Vagina (tissue), 2 donors: ENCODE measurements around the gene MAL. TPM values are rescaled to one million over a fixed set of nuclear protein-coding genes. Genes with fewer than 3 reads are reported as not detected.
"Not testable (repeated sequence)": the region's sequence is repeated elsewhere in the genome, so short reads cannot be mapped to it uniquely, and the experiment has no call there.

Experiments used
- DNase-seq, 2 donors: peaks; one replicate each; pipeline ENCODE4 v3.0.0-alpha.2; 2017; ENCODE audit errors: extremely low spot score in 2 of 2
- H3K27ac ChIP-seq: fragments of 200-600 bp; sonication (generic); one replicate; pipeline ENCODE4 v1.5.1; 2019
- H3K27me3 ChIP-seq: fragments of 200-600 bp; sonication (generic); one replicate; pipeline ENCODE4 v1.5.1; 2019
- H3K36me3 ChIP-seq, 2 donors: fragments of 200-600 bp; sonication (generic); one replicate each; pipeline ENCODE4 v1.5.1; 2017 to 2019
- H3K4me1 ChIP-seq: fragments of 200-600 bp; sonication (generic); one replicate; pipeline ENCODE4 v1.5.1; 2019
- H3K4me3 ChIP-seq, 2 donors: fragments of 200-600 bp; sonication (generic); 1 replicate in 1 of 2; 2 replicates in 1 of 2; pipeline ENCODE4 v1.5.1; 2016 to 2019
- H3K9me3 ChIP-seq: fragments of 200-600 bp; sonication (generic); one replicate; pipeline ENCODE4 v1.5.1; 2019
- CTCF ChIP-seq, 3 experiments: fragments of 450-650 bp in 2 of 3; fragments of 200-600 bp in 1 of 3; sonication (generic) in 1 of 3; IDR thresholded peaks; one replicate each; pipeline ENCODE4 v1.5.1; 2017 to 2019; ENCODE audit warnings: antibody characterized with exemption in 3 of 3, mild to moderate bottlenecking in 2 of 3, moderate library complexity in 2 of 3
- POLR2A ChIP-seq, 2 donors: fragments of 450-650 bp; IDR thresholded peaks; one replicate each; pipeline ENCODE4 v1.6.1; 2017; ENCODE audit warnings: antibody characterized with exemption in 2 of 2, mild to moderate bottlenecking in 2 of 2, moderate library complexity in 2 of 2
- POLR2AphosphoS5 ChIP-seq, 2 donors: sonication (generic); formaldehyde crosslinking; IDR thresholded peaks; one replicate each; pipeline ENCODE4 v1.9.0; 2017; ENCODE audit warnings: antibody characterized with exemption in 2 of 2, mild to moderate bottlenecking in 2 of 2, low read depth in 1 of 2; ENCODE audit not compliant: insufficient read depth in 1 of 2
- intact Hi-C: fragments of 100-400 bp; cut with DNase I; formaldehyde crosslinking; loops from one replicate; pipeline ENCODE4 v1.15.1; 2023
- small RNA-seq: library from RNA; depleted of rRNA; stranded (forward); fragments of <200 nt; gene quantifications from one replicate; pipeline ENCODE3, GENCODE V24; 2016
- total RNA-seq: library from RNA; depleted of rRNA; stranded (reverse); fragments of >200 nt; gene quantifications from one replicate; pipeline ENCODE4 v1.2.3, GENCODE V29; 2016

MAL gene
- total RNA-seq, 1 donor from 2014 or later: 71.0 TPM

- intact Hi-C loops: no loop called here
- no peak overlapping the region for H3K27ac ChIP-seq
- no peak for DNase-seq
- TF ChIP-seq POLR2A (IDR thresholded peaks at IDR 0.05): no peak
- TF ChIP-seq POLR2AphosphoS5 (IDR thresholded peaks at IDR 0.05; ENCODE audit: insufficient read depth in 1 of 2, low read depth in 1 of 2): no peak
- no peak for TF ChIP-seq CTCF (IDR thresholded peaks at IDR 0.05)
- no peak overlapping the region for H3K4me3 ChIP-seq
- H3K4me1 ChIP-seq: no peaks in the 10 kb centered on the region
- no peaks in the 10 kb centered on the region for H3K9me3 ChIP-seq
- H3K27me3 ChIP-seq: no peaks in the 10 kb centered on the region
- H3K36me3 ChIP-seq: peaks cover 0 to 59% of the 10 kb centered on the region in 2 donors
Observed at GRCh38 chr2:95091885-95092555, 66.5 kb downstream of the MAL start.

GRCh38 chr2:95098273-95098672 is 72.8 kb downstream of the MAL start:
- intact Hi-C loops, H3K9me3 ChIP-seq, H3K27ac ChIP-seq, DNase-seq, H3K4me1 ChIP-seq, H3K4me3 ChIP-seq, H3K27me3 ChIP-seq: not testable (repeated sequence)
- peaks cover 0 to 72% of the 10 kb centered on the region in 2 donors for H3K36me3 ChIP-seq

- no peak overlapping the region for H3K27ac ChIP-seq
- DNase-seq: no peak
- H3K4me1 ChIP-seq: no peaks in the 10 kb centered on the region
- intact Hi-C loops: no loop called here
- H3K36me3 ChIP-seq: peaks cover 3 to 75% of the 10 kb centered on the region in 2 donors
- H3K9me3 ChIP-seq: no peaks in the 10 kb centered on the region
- no peak overlapping the region for H3K4me3 ChIP-seq
- H3K27me3 ChIP-seq: no peaks in the 10 kb centered on the region
- no peak for TF ChIP-seq POLR2AphosphoS5 (IDR thresholded peaks at IDR 0.05; ENCODE audit: insufficient read depth in 1 of 2, low read depth in 1 of 2)
- TF ChIP-seq POLR2A (IDR thresholded peaks at IDR 0.05): no peak
- no peak for TF ChIP-seq CTCF (IDR thresholded peaks at IDR 0.05)
Observed at GRCh38 chr2:95099910-95100309, 74.4 kb downstream of the MAL start.

Small RNA genes within 50 kb of the gene (small RNA-seq; reads per million reads assigned to genes)
- gene RN7SL575P: not detected

Other genes with a start within 250 kb of the MAL start
- gene TEKT4, start 154.3 kb upstream of the MAL start, total RNA-seq: not detected
- 55.0 TPM for gene MRPS5, start 96.1 kb downstream of the MAL start, total RNA-seq
- gene ZNF514, start 134.1 kb downstream of the MAL start, total RNA-seq: 14.0 TPM
- gene ZNF2, start 140.1 kb downstream of the MAL start, total RNA-seq: 4.2 TPM
- gene ZNF892, start 181.8 kb downstream of the MAL start, total RNA-seq: 2.7 TPM
- gene PROM2, start 248.7 kb downstream of the MAL start, total RNA-seq: 70.5 TPM